ENCODE results near the gene DIO1.

DIO1 gene

GRCh38 chr1:53942127-53942957, 48.4 kb downstream of the DIO1 start:
- Histone ChIP-seq H2AFZ (ENCODE audit: low read length, unreplicated experiment) (no peak overlapping the region), H3K4me1 (ENCODE audit: control insufficient read depth, insufficient read depth, low read length, unreplicated experiment) (peaks cover 34% of the 10 kb centered on the region), H3K27me3 (ENCODE audit: insufficient read depth, low read length) (no peaks in the 10 kb centered on the region), H3K27ac (ENCODE audit: low read depth, low read length) (no peak overlapping the region), H3K36me3 (ENCODE audit: insufficient read depth, low read length) (peaks cover 12% of the 10 kb centered on the region), H3K79me2 (ENCODE audit: control insufficient read depth, insufficient read depth, low read length, unreplicated experiment) (peaks cover 56% of the 10 kb centered on the region), H3K4me3 (ENCODE audit: low read depth, low read length) (no peak overlapping the region)

GRCh38 chr1:53943090-53943489, 49.1 kb downstream of the DIO1 start:
- H3K27ac ChIP-seq (ENCODE audit: low read depth, low read length) = no peak overlapping the region
- H3K36me3 ChIP-seq (ENCODE audit: insufficient read depth, low read length) = peaks cover 9% of the 10 kb centered on the region
- H3K4me3 ChIP-seq (ENCODE audit: low read depth, low read length) = no peak overlapping the region
- no peak overlapping the region for H2AFZ ChIP-seq (ENCODE audit: low read length, unreplicated experiment)
- no peaks in the 10 kb centered on the region for H3K27me3 ChIP-seq (ENCODE audit: insufficient read depth, low read length)
- H3K4me1 ChIP-seq (ENCODE audit: control insufficient read depth, insufficient read depth, low read length, unreplicated experiment) = peaks cover 37% of the 10 kb centered on the region
- peaks cover 59% of the 10 kb centered on the region for H3K79me2 ChIP-seq (ENCODE audit: control insufficient read depth, insufficient read depth, low read length, unreplicated experiment)

- H3K79me2 ChIP-seq (ENCODE audit: control insufficient read depth, insufficient read depth, low read length, unreplicated experiment) = peaks cover 64% of the 10 kb centered on the region
- H2AFZ ChIP-seq (ENCODE audit: low read length, unreplicated experiment) = no peak overlapping the region
- H3K27ac ChIP-seq (ENCODE audit: low read depth, low read length) = no peak overlapping the region
- peaks cover 37% of the 10 kb centered on the region for H3K4me1 ChIP-seq (ENCODE audit: control insufficient read depth, insufficient read depth, low read length, unreplicated experiment)
- no peaks in the 10 kb centered on the region for H3K27me3 ChIP-seq (ENCODE audit: insufficient read depth, low read length)
- peak overlapping the region; percentile 81; the same call in 1 of the 2 replicates for H3K4me3 ChIP-seq (ENCODE audit: low read depth, low read length)
- peaks cover 11% of the 10 kb centered on the region for H3K36me3 ChIP-seq (ENCODE audit: insufficient read depth, low read length)
Measured at GRCh38 chr1:53943490-53944043, 49.6 kb downstream of the DIO1 start.

GRCh38 chr1:53944469-53945182, 50.6 kb downstream of the DIO1 start:
- H3K4me3 ChIP-seq (ENCODE audit: low read depth, low read length) = peak overlapping the region; percentile 81
- H3K36me3 ChIP-seq (ENCODE audit: insufficient read depth, low read length) = peaks cover 7% of the 10 kb centered on the region; the same call in 1 of the 2 replicates
- peaks cover 70% of the 10 kb centered on the region for H3K79me2 ChIP-seq (ENCODE audit: control insufficient read depth, insufficient read depth, low read length, unreplicated experiment)
- H3K27ac ChIP-seq (ENCODE audit: low read depth, low read length) = peak overlapping the region; percentile 67
- no peaks in the 10 kb centered on the region for H3K27me3 ChIP-seq (ENCODE audit: insufficient read depth, low read length)
- peaks cover 42% of the 10 kb centered on the region for H3K4me1 ChIP-seq (ENCODE audit: control insufficient read depth, insufficient read depth, low read length, unreplicated experiment)
- peak overlapping the region; percentile 93 for H2AFZ ChIP-seq (ENCODE audit: low read length, unreplicated experiment)

- Histone ChIP-seq H2AFZ (ENCODE audit: low read length, unreplicated experiment) (peak overlapping the region; percentile 93), H3K79me2 (ENCODE audit: control insufficient read depth, insufficient read depth, low read length, unreplicated experiment) (peaks cover 74% of the 10 kb centered on the region), H3K4me3 (ENCODE audit: low read depth, low read length) (peak overlapping the region; percentile 81), H3K36me3 (ENCODE audit: insufficient read depth, low read length) (peaks cover 4% of the 10 kb centered on the region; the same call in 1 of the 2 replicates), H3K27me3 (ENCODE audit: insufficient read depth, low read length) (no peaks in the 10 kb centered on the region), H3K4me1 (ENCODE audit: control insufficient read depth, insufficient read depth, low read length, unreplicated experiment) (peaks cover 39% of the 10 kb centered on the region), H3K27ac (ENCODE audit: low read depth, low read length) (peak overlapping the region; percentile 67)
Measured at GRCh38 chr1:53945183-53945432, 51.1 kb downstream of the DIO1 start.

- Histone ChIP-seq H3K4me1 (ENCODE audit: control insufficient read depth, insufficient read depth, low read length, unreplicated experiment) (peaks cover 37% of the 10 kb centered on the region), H2AFZ (ENCODE audit: low read length, unreplicated experiment) (peak within 1 kb of the TSS; percentile 93), H3K4me3 (ENCODE audit: low read depth, low read length) (peak within 1 kb of the TSS; percentile 90), H3K79me2 (ENCODE audit: control insufficient read depth, insufficient read depth, low read length, unreplicated experiment) (peaks cover 79% of the 10 kb centered on the region), H3K27me3 (ENCODE audit: insufficient read depth, low read length) (no peaks in the 10 kb centered on the region), H3K36me3 (ENCODE audit: insufficient read depth, low read length) (peaks cover 4% of the 10 kb centered on the region; the same call in 1 of the 2 replicates), H3K27ac (ENCODE audit: low read depth, low read length) (peak within 1 kb of the TSS; percentile 67)
Measured at GRCh38 chr1:53945433-53946251, 51.7 kb downstream of the DIO1 start, which contains the start of gene IFT25. IFT25 (minus strand) TSS chr1:53945699; CDS start chr1:53940082, 5,617 bp downstream.

- Histone ChIP-seq H3K27me3 (ENCODE audit: insufficient read depth, low read length) (no peaks in the 10 kb centered on the region), H3K4me3 (ENCODE audit: low read depth, low read length) (peak within 1 kb of the TSS; percentile 90), H3K27ac (ENCODE audit: low read depth, low read length) (peak within 1 kb of the TSS; percentile 67), H3K36me3 (ENCODE audit: insufficient read depth, low read length) (peaks cover 4% of the 10 kb centered on the region; the same call in 1 of the 2 replicates), H2AFZ (ENCODE audit: low read length, unreplicated experiment) (peak within 1 kb of the TSS; percentile 93), H3K4me1 (ENCODE audit: control insufficient read depth, insufficient read depth, low read length, unreplicated experiment) (peaks cover 37% of the 10 kb centered on the region), H3K79me2 (ENCODE audit: control insufficient read depth, insufficient read depth, low read length, unreplicated experiment) (peaks cover 81% of the 10 kb centered on the region)
Measured at GRCh38 chr1:53946252-53947171, 52.5 kb downstream of the DIO1 start, which contains the start of gene LRRC42. LRRC42 (plus strand) TSS chr1:53946350; CDS start chr1:53952000, 5,650 bp downstream.

- Histone ChIP-seq H3K27ac (ENCODE audit: low read depth, low read length) (peak overlapping the region; percentile 61; the same call in 1 of the 2 replicates), H3K36me3 (ENCODE audit: insufficient read depth, low read length) (peaks cover 12% of the 10 kb centered on the region; the same call in 1 of the 2 replicates), H3K79me2 (ENCODE audit: control insufficient read depth, insufficient read depth, low read length, unreplicated experiment) (peaks cover 83% of the 10 kb centered on the region), H2AFZ (ENCODE audit: low read length, unreplicated experiment) (no peak overlapping the region), H3K4me3 (ENCODE audit: low read depth, low read length) (peak overlapping the region; percentile 90), H3K4me1 (ENCODE audit: control insufficient read depth, insufficient read depth, low read length, unreplicated experiment) (peaks cover 37% of the 10 kb centered on the region), H3K27me3 (ENCODE audit: insufficient read depth, low read length) (no peaks in the 10 kb centered on the region)
Measured at GRCh38 chr1:53947172-53947907, 53.4 kb downstream of the DIO1 start.

- H2AFZ ChIP-seq (ENCODE audit: low read length, unreplicated experiment) = no peak overlapping the region
- H3K4me1 ChIP-seq (ENCODE audit: control insufficient read depth, insufficient read depth, low read length, unreplicated experiment) = peaks cover 30% of the 10 kb centered on the region
- peak overlapping the region; percentile 90 for H3K4me3 ChIP-seq (ENCODE audit: low read depth, low read length)
- no peak overlapping the region for H3K27ac ChIP-seq (ENCODE audit: low read depth, low read length)
- H3K27me3 ChIP-seq (ENCODE audit: insufficient read depth, low read length) = no peaks in the 10 kb centered on the region
- H3K79me2 ChIP-seq (ENCODE audit: control insufficient read depth, insufficient read depth, low read length, unreplicated experiment) = peaks cover 76% of the 10 kb centered on the region
- H3K36me3 ChIP-seq (ENCODE audit: insufficient read depth, low read length) = peaks cover 21% of the 10 kb centered on the region
Measured at GRCh38 chr1:53948291-53948690, 54.3 kb downstream of the DIO1 start.

All from ACC112 (cell line).